ENCODE data around the gene EFNB1. TPM values are rescaled to one million over a fixed set of nuclear protein-coding genes. Genes with fewer than 3 reads are reported as not detected.

EFNB1 gene
- total RNA-seq, 1 donor from 2014 or later = 43.0 TPM

DNA sequence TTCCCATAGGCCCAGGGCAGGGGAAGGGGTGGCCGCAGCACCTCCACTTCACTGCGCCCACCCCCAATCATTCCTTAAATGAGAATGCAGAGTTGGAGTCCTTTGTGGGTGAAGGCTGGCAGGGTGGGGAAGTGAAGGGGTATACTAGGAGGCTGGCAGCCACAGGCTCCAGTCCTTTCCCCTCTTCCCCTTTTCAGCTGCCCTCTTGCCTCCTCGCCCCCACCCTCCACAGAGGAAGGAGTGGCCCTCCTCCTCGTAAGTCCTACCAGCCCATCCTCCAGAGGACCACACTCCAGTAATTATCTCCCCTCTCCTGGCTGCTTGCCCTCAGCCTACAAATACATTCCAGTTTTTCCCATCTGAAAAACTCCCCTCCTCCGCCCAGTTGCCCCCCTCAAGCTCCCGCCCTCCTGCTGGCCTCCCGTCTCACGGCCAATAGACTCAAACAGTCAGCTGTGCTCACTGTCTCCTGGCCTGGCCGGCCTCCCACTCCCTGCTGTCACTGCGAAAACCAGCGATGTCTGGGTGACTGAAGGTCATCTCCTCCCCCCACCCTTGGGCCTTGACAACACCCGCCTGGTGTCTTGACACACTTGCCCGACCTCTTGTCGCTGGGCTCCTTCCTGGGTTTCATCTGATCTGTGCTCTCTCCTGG is 38.8 kb downstream of the EFNB1 start:
- Histone ChIP-seq H3K4me1 (no peaks in the 10 kb centered on the region), H3K9me3 (no peaks in the 10 kb centered on the region), H3K36me3 (no peaks in the 10 kb centered on the region), H3K4me3 (no peak overlapping the region), H3K27me3 (no peaks in the 10 kb centered on the region), H3K27ac (no peak overlapping the region)
- DNase-seq (ENCODE audit: extremely low spot score in 2 of 2) = no peak
- intact Hi-C loops (cut with DNase I) = no loop called here
- TF ChIP-seq POLR2AphosphoS5 (IDR thresholded peaks at IDR 0.05; ENCODE audit: insufficient read depth in 1 of 2, low read depth in 1 of 2) = no peak
- TF ChIP-seq POLR2A (IDR thresholded peaks at IDR 0.05) = no peak
- TF ChIP-seq, protein P1, sequence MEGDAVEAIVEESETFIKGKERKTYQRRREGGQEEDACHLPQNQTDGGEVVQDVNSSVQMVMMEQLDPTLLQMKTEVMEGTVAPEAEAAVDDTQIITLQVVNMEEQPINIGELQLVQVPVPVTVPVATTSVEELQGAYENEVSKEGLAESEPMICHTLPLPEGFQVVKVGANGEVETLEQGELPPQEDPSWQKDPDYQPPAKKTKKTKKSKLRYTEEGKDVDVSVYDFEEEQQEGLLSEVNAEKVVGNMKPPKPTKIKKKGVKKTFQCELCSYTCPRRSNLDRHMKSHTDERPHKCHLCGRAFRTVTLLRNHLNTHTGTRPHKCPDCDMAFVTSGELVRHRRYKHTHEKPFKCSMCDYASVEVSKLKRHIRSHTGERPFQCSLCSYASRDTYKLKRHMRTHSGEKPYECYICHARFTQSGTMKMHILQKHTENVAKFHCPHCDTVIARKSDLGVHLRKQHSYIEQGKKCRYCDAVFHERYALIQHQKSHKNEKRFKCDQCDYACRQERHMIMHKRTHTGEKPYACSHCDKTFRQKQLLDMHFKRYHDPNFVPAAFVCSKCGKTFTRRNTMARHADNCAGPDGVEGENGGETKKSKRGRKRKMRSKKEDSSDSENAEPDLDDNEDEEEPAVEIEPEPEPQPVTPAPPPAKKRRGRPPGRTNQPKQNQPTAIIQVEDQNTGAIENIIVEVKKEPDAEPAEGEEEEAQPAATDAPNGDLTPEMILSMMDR (IDR thresholded peaks at IDR 0.05) = no peak

- DNase-seq (ENCODE audit: extremely low spot score in 2 of 2) = no peak
- Histone ChIP-seq H3K27ac (no peak overlapping the region), H3K36me3 (no peaks in the 10 kb centered on the region), H3K4me3 (no peak overlapping the region), H3K4me1 (no peaks in the 10 kb centered on the region), H3K27me3 (no peaks in the 10 kb centered on the region), H3K9me3 (no peaks in the 10 kb centered on the region)
- intact Hi-C loops (cut with DNase I) = no loop called here
- TF ChIP-seq, protein P1 (IDR thresholded peaks at IDR 0.05) = no peak
- TF ChIP-seq POLR2A (IDR thresholded peaks at IDR 0.05) (no peak), POLR2AphosphoS5 (IDR thresholded peaks at IDR 0.05; ENCODE audit: insufficient read depth in 1 of 2, low read depth in 1 of 2) (no peak)
These were observed 39.5 kb downstream of the EFNB1 start for GRCh38 chrX:68868316-68868715.

- no peaks in the 10 kb centered on the region for H3K36me3 ChIP-seq
These were observed 40.3 kb downstream of the EFNB1 start for GRCh38 chrX:68868902-68869800.

DNA sequence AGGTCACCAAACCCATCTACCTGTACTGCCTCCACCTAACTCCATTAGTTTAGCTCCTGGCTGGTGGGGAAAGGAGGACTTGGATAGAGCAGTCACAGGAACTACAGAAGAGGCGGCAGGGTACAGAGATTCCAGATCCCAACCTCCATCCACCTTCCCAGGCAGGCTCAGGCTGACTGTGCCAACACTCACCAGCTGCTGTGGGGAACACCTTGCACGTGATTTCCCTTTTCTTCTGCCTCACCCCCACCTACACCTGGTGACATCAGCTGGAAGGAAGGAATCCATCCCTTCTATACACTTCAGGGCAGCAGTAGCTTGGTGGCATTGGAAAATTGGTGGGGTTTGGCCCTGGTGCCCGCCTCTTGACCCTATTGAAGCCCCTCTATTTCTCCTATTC is 41.5 kb downstream of the EFNB1 start:
- Histone ChIP-seq H3K27me3 (no peaks in the 10 kb centered on the region), H3K4me1 (no peaks in the 10 kb centered on the region), H3K27ac (no peak overlapping the region), H3K9me3 (no peaks in the 10 kb centered on the region), H3K36me3 (no peaks in the 10 kb centered on the region), H3K4me3 (no peak overlapping the region)
- no peak for TF ChIP-seq POLR2AphosphoS5 (IDR thresholded peaks at IDR 0.05; ENCODE audit: insufficient read depth in 1 of 2, low read depth in 1 of 2)
- no peak for TF ChIP-seq POLR2A (IDR thresholded peaks at IDR 0.05)
- TF ChIP-seq, protein P1 (IDR thresholded peaks at IDR 0.05) = no peak
- DNase-seq (ENCODE audit: extremely low spot score in 2 of 2) = no peak
- intact Hi-C loops (cut with DNase I) = no loop called here

More at GRCh38 chrX:68868902-68869800, 40.3 kb downstream of the EFNB1 start:
- Histone ChIP-seq H3K4me3 (no peak overlapping the region), H3K4me1 (no peaks in the 10 kb centered on the region), H3K9me3 (no peaks in the 10 kb centered on the region), H3K27me3 (no peaks in the 10 kb centered on the region), H3K27ac (no peak overlapping the region)
- no peak for TF ChIP-seq POLR2A (IDR thresholded peaks at IDR 0.05)
- TF ChIP-seq, protein P1 (IDR thresholded peaks at IDR 0.05) = no peak
- TF ChIP-seq POLR2AphosphoS5 (IDR thresholded peaks at IDR 0.05; ENCODE audit: insufficient read depth in 1 of 2, low read depth in 1 of 2) = no peak
- intact Hi-C loops (cut with DNase I) = no loop called here
- no peak for DNase-seq (ENCODE audit: extremely low spot score in 2 of 2)
